Tibial artery (tissue), 4 donors: ENCODE results near the gene CEMIP2.
"Not testable (repeated sequence)": the region's sequence is repeated elsewhere in the genome, so short reads cannot be mapped to it uniquely, and the experiment has no call there.

Experiments
- DNase-seq, 2 donors: peaks; one replicate each; pipeline ENCODE4 v3.0.0-alpha.2; 2019
- H3K27ac ChIP-seq, 2 donors: fragments of 200-600 bp; sonication (generic) in 1 of 2; 1 replicate in 1 of 2; 2 replicates in 1 of 2; pipeline ENCODE4 v1.5.1; 2018 to 2019; ENCODE audit warnings: mild to moderate bottlenecking in 1 of 2
- H3K27me3 ChIP-seq, 2 donors: fragments of 200-600 bp; sonication (generic) in 1 of 2; one replicate each; pipeline versions ENCODE4 v1.5.1 to v1.6.0; 2016 to 2019
- H3K36me3 ChIP-seq, 3 donors: fragments of 200-600 bp; sonication (generic) in 2 of 3; one replicate each; pipeline ENCODE4 v1.5.1; 2016 to 2019; ENCODE audit warnings: mild to moderate bottlenecking in 2 of 3
- H3K4me1 ChIP-seq, 4 donors: fragments of 200-600 bp; sonication (generic) in 2 of 4; 1 replicate in 3 of 4; 2 replicates in 1 of 4; pipeline ENCODE4 v1.5.1; 2016 to 2019
- H3K4me3 ChIP-seq, 2 donors: fragments of 200-600 bp; sonication (generic) in 1 of 2; 1 replicate in 1 of 2; 2 replicates in 1 of 2; pipeline ENCODE4 v1.5.1; 2018 to 2019; ENCODE audit warnings: mild to moderate bottlenecking in 2 of 2
- H3K9me3 ChIP-seq, 3 donors: fragments of 200-600 bp; sonication (generic) in 1 of 3; one replicate each; pipeline ENCODE4 v1.5.1; 2016 to 2019
- CTCF ChIP-seq, 2 experiments: fragments of 200-600 bp in 1 of 2; fragments of 450-650 bp in 1 of 2; IDR thresholded peaks; one replicate each; pipeline ENCODE4 v1.5.1; 2017 to 2019; ENCODE audit warnings: antibody characterized with exemption in 2 of 2, mild to moderate bottlenecking in 1 of 2, moderate library complexity in 1 of 2
- intact Hi-C: fragments of 100-400 bp; cut with DNase I; formaldehyde crosslinking; loops from one replicate; pipeline ENCODE4 v1.15.0; 2023; ENCODE audit warnings: low total_unique reads

The CEMIP2 gene

DNA sequence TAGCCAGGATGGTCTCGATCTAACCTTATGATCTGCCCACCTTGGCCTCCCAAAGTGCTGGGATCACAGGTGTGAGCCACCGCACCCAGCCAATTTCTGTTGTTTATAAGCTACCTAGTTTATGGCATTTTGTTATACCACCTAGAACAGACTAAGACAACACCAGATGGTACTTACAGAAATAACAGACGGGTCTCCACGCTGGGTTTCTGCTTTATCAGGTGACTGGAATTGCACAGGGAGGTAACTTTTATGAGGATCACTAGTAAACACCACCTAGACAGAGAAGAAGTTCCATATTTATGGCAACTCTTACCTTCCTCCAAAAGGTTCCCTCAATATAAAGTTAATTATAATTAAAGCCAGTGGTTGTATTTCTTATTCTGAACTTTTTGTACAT, 74.0 kb downstream of the CEMIP2 start:
- H3K4me1 ChIP-seq, result no peaks in the 10 kb centered on the region
- no peak overlapping the region for H3K27ac ChIP-seq
- intact Hi-C loops, result no loop called here
- peaks cover 21 to 36% (median 35%) of the 10 kb centered on the region in 3 donors for H3K36me3 ChIP-seq
- H3K4me3 ChIP-seq, result no peak overlapping the region
- no peak for DNase-seq
- TF ChIP-seq CTCF (IDR thresholded peaks at IDR 0.05), result no peak
- no peaks in the 10 kb centered on the region for H3K9me3 ChIP-seq
- no peaks in the 10 kb centered on the region for H3K27me3 ChIP-seq

DNA sequence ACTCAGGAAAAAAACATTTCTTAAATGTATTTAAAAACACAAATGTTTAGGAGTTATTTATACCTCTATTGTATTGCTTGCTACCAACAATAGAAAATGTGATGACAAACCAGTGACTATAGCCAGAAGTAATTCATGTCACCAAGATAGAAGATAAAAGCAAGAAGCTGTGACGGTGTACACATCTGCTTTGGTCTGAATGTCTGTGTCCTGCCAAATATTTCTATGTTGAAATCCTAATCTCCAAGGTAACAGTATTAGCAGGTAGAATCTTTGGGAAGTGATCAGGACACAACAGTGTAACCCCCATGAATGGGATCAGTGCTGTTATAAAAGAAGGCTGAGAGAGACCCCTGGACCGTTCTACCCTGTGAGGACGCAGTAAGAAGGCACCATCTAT, 74.7 kb downstream of the CEMIP2 start:
- no peaks in the 10 kb centered on the region for H3K9me3 ChIP-seq
- H3K27ac ChIP-seq, result no peak overlapping the region
- intact Hi-C loops, result no loop called here
- peaks cover 26 to 41% (median 36%) of the 10 kb centered on the region in 3 donors for H3K36me3 ChIP-seq
- TF ChIP-seq CTCF (IDR thresholded peaks at IDR 0.05), result no peak
- no peaks in the 10 kb centered on the region for H3K27me3 ChIP-seq
- H3K4me3 ChIP-seq, result no peak overlapping the region
- no peak for DNase-seq
- H3K4me1 ChIP-seq, result no peaks in the 10 kb centered on the region

DNA sequence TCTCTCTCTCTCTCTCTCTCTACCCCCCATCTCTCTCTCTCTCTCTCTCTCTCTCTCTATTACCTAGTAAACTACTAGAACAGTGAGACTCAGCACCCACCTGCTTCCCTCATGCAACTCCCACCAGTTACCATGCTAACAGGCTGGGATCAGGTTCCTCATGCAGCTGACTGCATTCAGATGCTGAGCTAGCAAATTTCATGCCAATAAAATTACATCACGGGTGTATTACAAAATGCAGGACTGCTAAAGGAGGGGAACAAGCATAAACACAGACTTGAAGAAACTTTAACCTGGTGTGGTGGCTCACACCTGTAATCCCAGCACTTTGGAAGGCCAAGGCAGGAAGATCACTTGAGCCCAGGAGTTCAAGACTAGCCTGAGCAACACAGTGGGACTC, 76.0 kb downstream of the CEMIP2 start:
- H3K27me3 ChIP-seq, result no peaks in the 10 kb centered on the region
- no peaks in the 10 kb centered on the region for H3K9me3 ChIP-seq
- peak in 1 of 2 donors; percentile 36 for DNase-seq
- intact Hi-C loops, result no loop called here
- no peaks in the 10 kb centered on the region for H3K4me1 ChIP-seq
- no peak for TF ChIP-seq CTCF (IDR thresholded peaks at IDR 0.05)
- H3K36me3 ChIP-seq, result peaks cover 23 to 38% (median 29%) of the 10 kb centered on the region in 3 donors
- no peak overlapping the region for H3K4me3 ChIP-seq
- H3K27ac ChIP-seq, result no peak overlapping the region

DNA sequence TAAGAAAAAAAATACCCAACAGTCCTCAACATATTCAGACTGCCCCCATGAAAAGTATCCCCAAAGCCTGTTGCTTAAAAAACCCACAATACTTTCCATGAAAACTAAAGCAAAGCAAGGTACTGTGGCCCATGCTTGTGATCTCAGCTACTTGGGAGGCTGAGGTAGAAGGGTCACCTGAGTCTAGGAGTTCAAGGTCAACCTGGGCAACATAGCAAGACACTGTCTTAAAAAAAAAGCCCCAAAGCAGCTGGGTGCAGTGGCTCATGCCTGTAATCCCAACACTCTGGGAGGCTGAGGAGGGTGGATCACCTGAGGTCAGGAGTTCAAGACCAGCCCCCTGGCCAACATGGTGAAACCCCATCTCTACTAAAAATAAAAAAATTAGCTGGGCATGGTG, 76.7 kb downstream of the CEMIP2 start:
- H3K27me3 ChIP-seq, H3K4me3 ChIP-seq, DNase-seq, H3K9me3 ChIP-seq, H3K4me1 ChIP-seq, intact Hi-C loops, H3K27ac ChIP-seq: not testable (repeated sequence)
- peaks cover 18 to 34% (median 24%) of the 10 kb centered on the region in 3 donors for H3K36me3 ChIP-seq

DNA sequence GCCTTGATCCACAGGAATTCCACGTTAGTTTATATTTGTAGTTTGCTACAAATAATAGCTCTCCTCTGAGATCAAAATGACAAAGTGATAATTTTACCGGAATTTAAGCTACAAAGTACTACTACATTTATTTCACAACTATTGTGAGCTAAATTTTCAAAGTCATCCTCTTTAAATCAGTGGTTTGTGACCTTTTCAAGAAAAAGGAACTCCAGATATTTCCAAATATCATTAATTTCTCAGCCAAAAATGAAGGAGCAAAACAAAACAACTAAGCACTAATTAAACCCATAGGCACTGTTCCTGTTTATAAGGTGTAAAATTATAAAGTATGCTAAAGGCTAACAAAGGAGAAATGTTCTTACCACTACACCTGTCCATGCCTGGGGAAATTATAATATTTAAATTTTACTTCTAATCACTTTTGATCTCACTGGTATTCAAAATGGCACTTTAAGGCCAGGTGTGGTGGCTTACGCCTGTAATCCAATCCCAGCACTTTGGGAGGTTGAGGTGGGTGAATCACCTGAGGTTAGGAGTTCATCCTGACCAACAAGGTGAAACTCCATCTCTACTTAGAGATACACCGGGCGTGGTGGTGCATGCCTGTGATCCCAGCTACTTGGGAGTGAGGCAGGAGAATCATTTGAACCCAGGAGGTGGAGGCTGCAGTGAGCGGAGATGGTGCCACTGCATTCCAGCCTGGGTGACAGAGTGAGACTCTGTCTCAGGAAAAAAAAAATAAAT, 77.5 kb downstream of the CEMIP2 start:
- Histone ChIP-seq H3K4me3 (no peak overlapping the region), H3K9me3 (no peaks in the 10 kb centered on the region), H3K36me3 (peaks cover 22 to 34% (median 24%) of the 10 kb centered on the region in 3 donors), H3K27ac (no peak overlapping the region), H3K27me3 (no peaks in the 10 kb centered on the region), H3K4me1 (no peaks in the 10 kb centered on the region)
- no peak for TF ChIP-seq CTCF (IDR thresholded peaks at IDR 0.05)
- no peak for DNase-seq
- intact Hi-C loops, result no loop called here

GRCh38 chr9:71690063-71690688, 78.1 kb downstream of the CEMIP2 start:
- intact Hi-C loops, result no loop called here
- no peak overlapping the region for H3K4me3 ChIP-seq
- H3K4me1 ChIP-seq, result no peaks in the 10 kb centered on the region
- H3K36me3 ChIP-seq, result peaks cover 24 to 34% (median 28%) of the 10 kb centered on the region in 3 donors
- TF ChIP-seq CTCF (IDR thresholded peaks at IDR 0.05), result no peak
- no peak for DNase-seq
- H3K27ac ChIP-seq, result no peak overlapping the region
- H3K27me3 ChIP-seq, result no peaks in the 10 kb centered on the region
- no peaks in the 10 kb centered on the region for H3K9me3 ChIP-seq
